DMS114 treated with DMSO at 0.1 percent for 48 hours (cell line): ENCODE measurements around the gene DFFA.
"Not testable (repeated sequence)": the region's sequence is repeated elsewhere in the genome, so short reads cannot be mapped to it uniquely, and the experiment has no call there.

Source experiments
- DNase-seq: peaks from one replicate; lab custom pipeline; 2025; ENCODE audit not compliant: unreplicated experiment; lab: John Stamatoyannopoulos, UW

Gene DFFA

GRCh38 chr1:10506046-10506676 lies 33.8 kb upstream of the DFFA start:
- DNase-seq: not testable (repeated sequence)

GRCh38 chr1:10504249-10504648 lies 31.9 kb upstream of the DFFA start:
- DNase-seq: no peak

GRCh38 chr1:10502206-10502605 lies 29.9 kb upstream of the DFFA start:
- DNase-seq: no peak

GRCh38 chr1:10498231-10498630 lies 25.9 kb upstream of the DFFA start:
- no peak for DNase-seq

GRCh38 chr1:10497109-10497508 lies 24.8 kb upstream of the DFFA start:
- DNase-seq: no peak

GRCh38 chr1:10495952-10496351 lies 23.6 kb upstream of the DFFA start:
- no peak for DNase-seq

GRCh38 chr1:10495475-10495817 lies 23.1 kb upstream of the DFFA start:
- no peak for DNase-seq

- DNase-seq: peak; percentile 45
Observed at GRCh38 chr1:10494754-10495474, 22.6 kb upstream of the DFFA start.

- DNase-seq: no peak
Observed at GRCh38 chr1:10494418-10494753, 22.1 kb upstream of the DFFA start.

GRCh38 chr1:10490286-10490970 lies 18.1 kb upstream of the DFFA start:
- no peak for DNase-seq

- DNase-seq: no peak
Observed at GRCh38 chr1:10489291-10490055, 17.1 kb upstream of the DFFA start.

GRCh38 chr1:10484521-10484920 lies 12.2 kb upstream of the DFFA start:
- DNase-seq: no peak

- no peak for DNase-seq
Observed at GRCh38 chr1:10480614-10481013, 8.3 kb upstream of the DFFA start.

GRCh38 chr1:10479296-10479695 lies 7.0 kb upstream of the DFFA start:
- no peak for DNase-seq

GRCh38 chr1:10475510-10475909 lies 3.2 kb upstream of the DFFA start:
- no peak for DNase-seq

GRCh38 chr1:10474613-10475507 lies 2.5 kb upstream of the DFFA start, which contains the start of gene PEX14:
Gene PEX14 (plus strand): TSS chr1:10474950. CDS start chr1:10474967, 17 bp downstream.
- DNase-seq: peak; percentile 90

GRCh38 chr1:10474309-10474612 lies 1.9 kb upstream of the DFFA start:
- not testable (repeated sequence) for DNase-seq

- DNase-seq: no peak
Observed at GRCh38 chr1:10473145-10473765, 926 bp upstream of the DFFA start.

- DNase-seq: no peak
Observed at GRCh38 chr1:10471411-10472219, 714 bp downstream of the DFFA start.
